HTR-8/SVneo (cell line): ENCODE measurements around the gene HMOX2.
A peak's percentile ranks its signal among the peaks of the same experiment; 100 is the strongest.

Experiments used
- DNase-seq: peaks from one replicate; pipeline ENCODE4 v3.0.0; 2011; ENCODE audit warnings: low spot score, mixed read lengths; ENCODE audit not compliant: insufficient read length
- FAIRE-seq: peaks from 2 replicates; lab custom pipeline; 2011; peaks lifted over from hg19 to GRCh38; lab: Jason Lieb, UNC

HMOX2 gene

GRCh38 chr16:4498546-4499195 is 22.5 kb downstream of the HMOX2 start:
- no peak for FAIRE-seq

GRCh38 chr16:4499196-4499555 is 23.0 kb downstream of the HMOX2 start:
- no peak for DNase-seq
- no peak for FAIRE-seq

More at GRCh38 chr16:4498546-4499195, 22.5 kb downstream of the HMOX2 start:
- DNase-seq, result no peak

DNA sequence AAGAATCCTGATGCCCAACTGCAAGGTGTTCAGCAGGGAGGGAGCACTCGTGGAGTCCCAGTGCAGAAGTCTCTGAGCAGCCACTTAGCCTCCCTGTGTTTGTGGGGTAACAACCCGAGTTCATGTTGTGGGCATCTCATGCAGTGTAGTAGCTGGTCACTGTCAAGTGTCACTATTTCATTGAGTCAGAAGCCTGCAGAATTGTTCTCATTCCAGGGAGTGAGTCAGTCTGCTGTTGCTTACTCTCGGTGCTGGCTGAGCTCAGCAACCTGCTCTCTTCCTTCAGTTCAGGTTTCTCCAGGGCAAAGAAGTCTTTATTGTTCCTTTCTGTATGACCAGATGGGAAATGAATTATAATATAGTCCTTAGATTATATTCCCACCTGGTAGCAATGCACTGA is 24.1 kb downstream of the HMOX2 start:
- peak; percentile 89 for FAIRE-seq

DNA sequence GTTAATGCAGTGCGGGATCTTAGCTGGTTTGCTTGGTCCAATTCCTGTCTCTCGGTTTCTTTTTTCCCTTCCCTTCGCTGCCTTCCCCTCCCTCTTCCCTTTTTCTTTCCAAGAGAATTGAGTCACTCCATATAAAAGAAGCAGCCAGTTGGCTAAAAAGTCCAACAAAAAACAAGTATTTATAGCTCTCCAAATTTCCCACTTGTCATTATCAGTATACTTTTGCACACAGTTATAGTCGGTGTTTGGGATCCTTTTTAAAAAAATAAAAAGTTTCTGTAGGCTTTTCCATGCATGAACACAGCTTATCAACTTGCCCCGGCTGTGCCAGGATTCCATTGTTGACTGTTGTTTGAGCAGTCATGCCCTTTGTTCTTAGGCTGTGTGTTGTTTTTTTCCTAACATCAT is 24.9 kb downstream of the HMOX2 start:
- no peak for FAIRE-seq
- DNase-seq, result no peak

More for the DNA sequence above, 24.1 kb downstream of the HMOX2 start:
- DNase-seq, result peak; percentile 87

GRCh38 chr16:4505356-4506147 is 29.4 kb downstream of the HMOX2 start:
- FAIRE-seq (no peak), DNase-seq (no peak)

DNA sequence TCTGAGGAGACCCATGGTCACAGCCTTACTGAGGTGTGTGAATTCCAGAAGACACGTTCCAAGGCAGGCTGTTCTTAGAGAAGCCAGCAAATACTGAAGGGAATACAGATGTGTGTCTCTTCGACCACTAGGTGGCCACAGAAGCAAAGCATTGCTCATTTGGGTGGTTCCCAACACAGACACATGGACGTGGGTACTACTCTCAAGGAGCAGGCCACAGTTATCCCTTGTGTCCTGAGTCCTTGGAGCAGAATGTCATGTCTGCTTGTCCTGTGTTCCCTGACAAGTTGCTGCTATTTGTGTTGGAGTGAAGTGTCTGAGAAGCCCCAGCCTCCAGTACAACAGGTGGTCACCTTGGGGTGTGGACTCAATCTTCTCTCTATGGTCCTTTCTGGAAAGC is 30.3 kb downstream of the HMOX2 start:
- FAIRE-seq (peak; percentile 80), DNase-seq (peak; percentile 72)

- no peak for DNase-seq
- no peak for FAIRE-seq
These were observed 31.6 kb downstream of the HMOX2 start for GRCh38 chr16:4507588-4508345.

DNA sequence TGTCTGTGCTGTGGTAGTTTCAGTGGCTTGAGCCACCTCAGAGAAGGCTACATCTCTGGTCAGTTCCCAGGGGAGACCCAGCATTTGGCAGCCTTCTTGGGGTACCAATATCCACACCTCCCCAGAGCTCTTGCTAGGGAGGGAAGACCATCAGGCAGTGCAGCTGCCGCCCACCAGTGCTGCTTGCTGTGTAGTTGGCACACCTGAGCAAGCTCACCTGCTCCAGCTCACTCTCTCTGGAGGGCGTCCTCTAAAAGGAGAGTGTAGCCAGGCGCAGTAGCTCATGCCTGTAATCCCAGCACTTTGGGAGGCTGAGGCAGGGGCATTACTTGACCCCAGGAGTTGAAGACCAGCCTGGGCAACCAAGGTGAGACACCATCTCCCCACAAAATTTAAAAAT is 32.6 kb downstream of the HMOX2 start:
- no peak for DNase-seq
- FAIRE-seq, result no peak

GRCh38 chr16:4509420-4509819 is 33.2 kb downstream of the HMOX2 start:
- FAIRE-seq, result no peak
- DNase-seq, result no peak

DNA sequence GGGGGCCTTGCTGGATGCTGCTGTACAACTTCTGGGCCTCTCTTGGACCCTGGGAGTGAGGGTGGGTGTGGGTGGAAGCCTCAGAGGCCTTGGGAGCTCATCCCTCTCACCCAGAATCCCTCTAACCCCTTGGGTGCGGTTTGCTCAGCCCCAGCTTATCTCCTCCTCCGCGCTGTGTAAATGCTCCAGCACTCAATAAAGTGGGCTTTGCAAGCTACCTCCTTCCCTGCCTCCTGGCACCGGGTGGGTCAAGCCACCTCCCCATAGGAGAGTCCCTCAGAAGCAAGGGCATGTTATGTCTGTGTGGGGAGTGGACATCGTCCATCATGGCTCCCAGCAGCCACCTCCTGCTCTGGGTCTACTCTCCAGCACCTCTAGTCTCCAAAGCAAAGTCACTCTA is 33.9 kb downstream of the HMOX2 start:
- no peak for DNase-seq
- FAIRE-seq, result no peak

- FAIRE-seq (no peak), DNase-seq (no peak)
These were observed 34.7 kb downstream of the HMOX2 start for GRCh38 chr16:4510747-4511426.

- peak; percentile 60 for DNase-seq
- FAIRE-seq, result peak; percentile 75
These were observed 35.4 kb downstream of the HMOX2 start for GRCh38 chr16:4511441-4512082.

- DNase-seq (no peak), FAIRE-seq (no peak)
These were observed 36.3 kb downstream of the HMOX2 start for GRCh38 chr16:4512473-4512872.

DNA sequence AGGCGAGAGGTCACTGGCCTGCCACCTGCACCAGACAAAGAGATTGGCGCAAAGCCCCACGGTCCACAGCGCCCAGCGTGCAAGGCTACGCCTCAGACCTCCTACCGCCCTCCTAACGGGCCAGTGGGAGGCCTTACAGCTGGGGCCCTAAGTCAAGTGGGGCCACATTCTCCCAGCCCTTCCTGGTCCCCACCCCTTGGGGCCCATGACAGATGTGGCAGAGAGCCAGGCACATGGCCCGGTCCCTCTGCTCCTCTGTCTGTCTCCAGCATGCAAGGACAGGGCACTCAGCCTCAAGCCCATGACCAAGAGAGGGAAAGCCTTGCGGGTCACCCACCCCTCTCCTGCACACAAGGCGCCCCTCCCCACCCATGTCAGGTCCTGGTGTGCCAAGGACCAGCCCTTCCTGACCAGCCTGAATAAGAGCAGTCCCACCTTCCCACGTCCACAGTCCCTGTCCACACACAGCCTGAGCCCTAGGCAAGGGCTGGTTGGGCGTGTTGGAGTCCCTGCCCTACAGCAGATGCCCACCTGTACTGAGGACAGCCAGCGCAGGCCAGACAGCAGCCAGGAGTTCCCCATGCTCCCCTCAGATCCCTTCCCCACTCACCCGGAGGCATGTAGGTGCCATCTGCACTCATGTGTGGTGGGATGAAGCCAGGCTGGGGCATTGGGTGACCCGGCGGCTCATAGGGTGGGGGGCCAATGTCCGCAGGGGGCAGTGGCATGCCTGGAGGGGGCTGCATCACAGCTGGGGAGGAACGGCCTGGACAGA is 37.1 kb downstream of the HMOX2 start:
- FAIRE-seq, result no peak

DNA sequence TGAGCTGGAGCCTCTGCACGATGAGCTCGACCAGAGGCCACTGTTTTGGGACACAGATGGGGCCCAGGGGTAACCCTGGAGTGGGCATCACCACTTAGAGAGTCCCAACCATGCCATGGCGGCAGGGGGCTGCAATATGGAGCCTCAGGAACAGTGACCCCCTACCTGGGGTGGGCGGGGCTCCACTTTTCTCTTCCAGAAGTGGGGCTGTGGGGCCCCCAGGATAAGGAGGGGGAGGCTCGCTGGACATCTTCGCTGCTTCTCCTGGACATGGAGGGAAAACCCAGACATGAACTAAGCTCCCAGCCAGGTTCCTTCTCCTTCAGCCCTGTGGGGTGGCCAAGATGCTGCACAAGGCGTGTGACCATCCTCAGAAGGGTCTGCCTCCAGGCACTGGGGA is 37.7 kb downstream of the HMOX2 start:
- FAIRE-seq, result no peak
- DNase-seq, result no peak

More for the DNA sequence above, 37.1 kb downstream of the HMOX2 start:
- no peak for DNase-seq

DNA sequence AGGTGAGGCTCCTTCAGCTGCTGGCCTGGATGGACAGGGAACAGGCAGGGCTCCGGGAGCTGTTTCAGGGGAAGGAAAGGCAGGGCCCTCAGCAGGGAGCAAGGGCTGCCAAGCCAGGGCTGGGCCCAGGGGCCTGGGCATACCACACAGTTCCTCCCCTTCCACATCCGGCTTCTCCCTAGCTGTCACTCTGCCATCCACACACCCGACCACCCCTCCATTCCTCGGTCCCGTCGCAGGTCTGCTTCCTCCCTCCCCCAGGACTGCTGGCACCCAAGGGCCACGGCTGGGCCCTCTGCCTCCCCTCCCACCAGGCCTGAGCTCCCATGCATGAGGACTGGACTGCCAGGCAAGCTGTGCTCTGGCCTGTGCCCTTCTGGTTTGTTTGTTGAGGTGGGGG is 38.4 kb downstream of the HMOX2 start:
- FAIRE-seq (no peak), DNase-seq (no peak)

DNA sequence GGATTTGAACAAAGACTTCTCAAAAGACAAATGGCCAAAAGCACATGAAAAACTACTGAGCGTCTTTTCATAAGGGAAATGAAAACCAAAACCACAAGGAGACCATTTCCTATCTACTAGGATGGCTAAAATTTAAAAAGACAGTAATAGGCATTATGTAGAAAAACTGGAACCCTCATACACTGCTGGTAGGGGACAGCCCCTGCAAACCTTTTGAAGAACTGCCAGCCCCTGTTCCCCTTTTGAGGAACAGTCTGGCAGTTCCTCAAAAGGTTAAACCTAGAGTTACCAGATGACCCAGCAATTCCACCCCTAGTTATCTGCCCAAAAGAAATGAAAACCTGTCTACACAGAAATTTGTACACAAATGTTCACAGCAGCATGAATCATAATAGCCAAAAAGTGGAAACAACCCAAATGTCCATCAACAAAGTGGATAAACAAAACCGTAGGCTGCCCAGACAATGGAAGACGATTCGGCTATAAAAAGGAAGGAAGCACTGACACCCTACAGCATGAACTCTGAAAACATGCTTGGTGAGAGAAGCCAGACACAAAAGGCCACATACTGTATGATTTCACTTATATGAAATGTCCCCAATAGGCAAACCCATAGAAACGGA is 39.5 kb downstream of the HMOX2 start:
- FAIRE-seq (no peak), DNase-seq (no peak)

GRCh38 chr16:4517812-4518680 is 41.8 kb downstream of the HMOX2 start:
- FAIRE-seq (no peak), DNase-seq (peak; percentile 40)
